ENCODE data around the gene NF1. TPM values are rescaled to one million over a fixed set of nuclear protein-coding genes. Genes with fewer than 3 reads are reported as not detected.

The NF1 gene
- total and polyA plus RNA-seq, 9 donors, result 13.8 to 30.4 (median 22.8) TPM

DNA sequence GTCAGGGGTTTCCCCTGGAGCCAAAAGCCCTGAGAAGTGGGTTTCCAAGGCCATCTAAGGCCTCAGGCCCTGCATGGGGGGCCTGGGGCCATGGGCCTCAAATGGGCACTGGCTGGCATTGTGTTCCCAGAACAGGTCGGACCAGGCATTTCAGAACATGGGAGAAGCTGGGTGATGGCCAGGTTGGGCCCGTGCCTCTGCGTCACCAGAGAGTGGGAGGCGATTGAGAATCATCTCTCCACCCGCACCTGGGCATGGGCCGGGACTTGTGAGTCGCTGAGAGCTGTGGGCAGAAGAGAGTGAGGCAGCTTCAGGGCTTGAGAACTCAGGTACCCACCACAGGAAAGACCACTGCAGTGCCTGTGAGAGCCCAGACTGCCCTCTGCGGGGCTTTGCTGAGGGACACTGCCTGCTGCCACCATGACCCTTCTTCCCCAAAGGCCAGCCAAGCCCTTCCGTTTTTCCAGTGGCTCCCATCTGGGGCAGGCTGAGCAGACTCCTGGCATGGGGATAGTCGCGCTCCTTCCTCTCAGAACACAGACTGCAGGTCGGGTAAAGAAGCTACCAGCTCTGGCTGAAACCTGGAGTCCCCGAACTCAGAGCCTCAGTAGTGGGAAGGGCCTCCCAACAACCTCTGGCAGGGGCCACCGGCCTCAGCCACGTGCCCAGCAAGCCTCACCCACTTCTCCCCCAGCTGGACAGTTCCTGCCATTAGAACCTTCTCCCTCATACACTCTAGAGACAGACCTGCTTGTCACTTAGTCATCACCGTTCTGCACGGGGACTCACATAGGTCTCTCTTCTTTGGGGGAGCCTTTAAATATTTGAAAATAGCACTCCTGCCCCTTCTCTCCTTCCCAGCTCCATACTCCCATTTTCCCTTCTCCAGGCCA, 298.3 kb downstream of the NF1 start:
- Histone ChIP-seq H3K27ac (ENCODE audit: low read length) (no peak overlapping the region), H3K27me3 (ENCODE audit: control insufficient read depth, insufficient read depth, low read length) (peaks cover 44% of the 10 kb centered on the region), H3K4me3 (ENCODE audit: low read length) (no peak overlapping the region), H3K36me3 (ENCODE audit: control insufficient read depth, insufficient read depth, low read length) (no peaks in the 10 kb centered on the region), H3K9me3 (replicated peaks; ENCODE audit: control insufficient read depth, low read depth, low read length) (no peaks in the 10 kb centered on the region), H3K4me1 (ENCODE audit: control insufficient read depth, insufficient read depth, low read length) (peaks cover 8% of the 10 kb centered on the region)
- no peak for DNase-seq
- WGBS (ENCODE audit: insufficient coverage), result 73% methylated on average over 17 of the region's 17 CpGs

DNA sequence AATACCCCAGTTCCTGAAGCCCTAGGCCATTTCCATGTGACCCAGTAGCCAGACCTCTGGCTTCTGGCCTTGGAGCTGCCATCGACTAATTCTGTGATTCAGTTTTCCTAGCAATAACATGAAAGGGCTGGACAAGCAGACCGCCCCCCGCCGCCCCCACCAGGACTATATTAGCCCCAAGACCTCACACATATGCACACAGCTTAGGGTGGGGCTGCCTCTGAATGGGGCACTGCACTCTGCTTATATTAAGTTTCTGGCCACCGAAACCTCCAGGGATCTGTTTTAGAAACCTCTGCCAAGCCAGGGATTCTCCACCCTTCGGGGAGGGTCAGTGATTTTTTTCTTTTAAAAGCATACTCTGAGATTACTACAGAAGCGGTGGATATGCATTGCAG, 299.0 kb downstream of the NF1 start:
- Histone ChIP-seq H3K36me3 (ENCODE audit: control insufficient read depth, insufficient read depth, low read length) (no peaks in the 10 kb centered on the region), H3K4me3 (ENCODE audit: low read length) (no peak overlapping the region), H3K9me3 (replicated peaks; ENCODE audit: control insufficient read depth, low read depth, low read length) (no peaks in the 10 kb centered on the region), H3K27me3 (ENCODE audit: control insufficient read depth, insufficient read depth, low read length) (peaks cover 45% of the 10 kb centered on the region), H3K27ac (ENCODE audit: low read length) (no peak overlapping the region), H3K4me1 (ENCODE audit: control insufficient read depth, insufficient read depth, low read length) (peaks cover 8% of the 10 kb centered on the region)
- no peak for DNase-seq
- WGBS (ENCODE audit: insufficient coverage), result 74% methylated on average over 4 of the region's 7 CpGs

DNA sequence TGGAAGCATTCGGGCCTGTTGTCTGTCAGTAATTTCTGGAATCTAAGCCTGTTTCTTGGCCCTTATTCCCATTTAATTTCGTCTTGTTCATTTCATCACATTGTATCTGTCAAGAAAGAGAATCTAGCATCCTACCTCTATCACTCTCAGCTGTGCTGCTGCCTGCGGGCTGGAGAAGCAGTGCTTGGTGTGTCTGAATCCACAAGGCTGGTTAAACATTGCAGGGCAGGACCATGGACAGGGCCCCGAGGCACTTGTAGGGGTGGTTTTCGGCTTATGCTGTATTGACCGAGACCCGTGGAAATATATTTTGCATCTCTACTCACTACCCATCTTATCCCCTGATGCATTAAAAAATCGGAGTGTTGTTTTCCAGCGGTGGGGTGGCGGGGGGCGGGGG, 299.8 kb downstream of the NF1 start:
- no peak overlapping the region for H3K4me3 ChIP-seq (ENCODE audit: low read length)
- H3K36me3 ChIP-seq (ENCODE audit: control insufficient read depth, insufficient read depth, low read length), result no peaks in the 10 kb centered on the region
- 56% methylated on average over 1 of the region's 11 CpGs for WGBS (ENCODE audit: insufficient coverage)
- H3K27ac ChIP-seq (ENCODE audit: low read length), result no peak overlapping the region
- H3K27me3 ChIP-seq (ENCODE audit: control insufficient read depth, insufficient read depth, low read length), result peaks cover 42% of the 10 kb centered on the region
- peaks cover 8% of the 10 kb centered on the region for H3K4me1 ChIP-seq (ENCODE audit: control insufficient read depth, insufficient read depth, low read length)
- peak; percentile 91 for DNase-seq
- H3K9me3 ChIP-seq (replicated peaks; ENCODE audit: control insufficient read depth, low read depth, low read length), result no peaks in the 10 kb centered on the region

DNA sequence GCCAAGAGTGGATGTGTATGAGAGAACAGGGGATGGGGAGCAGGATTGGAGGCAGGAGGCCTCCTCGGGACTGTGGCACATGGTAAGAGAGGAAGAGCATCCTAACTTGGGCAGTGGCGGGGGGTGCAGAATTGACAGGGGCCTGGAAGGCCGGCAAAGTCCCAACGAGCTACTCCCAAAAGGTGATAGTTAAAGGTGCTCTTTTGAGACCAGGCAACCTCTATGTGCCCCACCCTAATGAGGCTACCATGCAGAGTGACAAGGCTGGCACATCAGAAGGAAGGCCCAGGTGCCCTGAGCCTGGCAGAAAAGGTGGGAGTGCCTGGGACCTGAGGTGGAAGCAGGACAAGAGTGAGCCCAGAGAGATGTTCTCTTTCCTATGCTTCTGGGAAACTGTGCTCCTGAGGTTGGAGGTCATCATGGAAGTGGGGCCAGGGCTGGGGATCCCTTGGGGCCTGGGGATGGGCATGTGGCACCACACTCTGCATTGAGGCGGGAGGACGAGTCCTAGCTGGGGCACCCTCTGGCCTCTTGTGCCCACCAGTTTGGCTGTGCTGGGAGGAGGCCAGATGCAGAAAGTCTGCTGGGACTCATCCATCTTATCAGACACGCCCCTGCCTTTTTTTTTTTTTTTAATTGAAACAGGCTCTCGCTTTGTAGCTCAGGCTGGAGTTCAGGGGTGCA, 302.6 kb downstream of the NF1 start:
- H3K36me3 ChIP-seq (ENCODE audit: control insufficient read depth, insufficient read depth, low read length), result no peaks in the 10 kb centered on the region
- peaks cover 22% of the 10 kb centered on the region for H3K27me3 ChIP-seq (ENCODE audit: control insufficient read depth, insufficient read depth, low read length)
- WGBS (ENCODE audit: insufficient coverage), result 64% methylated on average over 3 of the region's 8 CpGs
- no peak overlapping the region for H3K27ac ChIP-seq (ENCODE audit: low read length)
- peaks cover under 1% of the 10 kb centered on the region for H3K4me1 ChIP-seq (ENCODE audit: control insufficient read depth, insufficient read depth, low read length)
- H3K4me3 ChIP-seq (ENCODE audit: low read length), result no peak overlapping the region
- no peak for DNase-seq
- no peaks in the 10 kb centered on the region for H3K9me3 ChIP-seq (replicated peaks; ENCODE audit: control insufficient read depth, low read depth, low read length)

DNA sequence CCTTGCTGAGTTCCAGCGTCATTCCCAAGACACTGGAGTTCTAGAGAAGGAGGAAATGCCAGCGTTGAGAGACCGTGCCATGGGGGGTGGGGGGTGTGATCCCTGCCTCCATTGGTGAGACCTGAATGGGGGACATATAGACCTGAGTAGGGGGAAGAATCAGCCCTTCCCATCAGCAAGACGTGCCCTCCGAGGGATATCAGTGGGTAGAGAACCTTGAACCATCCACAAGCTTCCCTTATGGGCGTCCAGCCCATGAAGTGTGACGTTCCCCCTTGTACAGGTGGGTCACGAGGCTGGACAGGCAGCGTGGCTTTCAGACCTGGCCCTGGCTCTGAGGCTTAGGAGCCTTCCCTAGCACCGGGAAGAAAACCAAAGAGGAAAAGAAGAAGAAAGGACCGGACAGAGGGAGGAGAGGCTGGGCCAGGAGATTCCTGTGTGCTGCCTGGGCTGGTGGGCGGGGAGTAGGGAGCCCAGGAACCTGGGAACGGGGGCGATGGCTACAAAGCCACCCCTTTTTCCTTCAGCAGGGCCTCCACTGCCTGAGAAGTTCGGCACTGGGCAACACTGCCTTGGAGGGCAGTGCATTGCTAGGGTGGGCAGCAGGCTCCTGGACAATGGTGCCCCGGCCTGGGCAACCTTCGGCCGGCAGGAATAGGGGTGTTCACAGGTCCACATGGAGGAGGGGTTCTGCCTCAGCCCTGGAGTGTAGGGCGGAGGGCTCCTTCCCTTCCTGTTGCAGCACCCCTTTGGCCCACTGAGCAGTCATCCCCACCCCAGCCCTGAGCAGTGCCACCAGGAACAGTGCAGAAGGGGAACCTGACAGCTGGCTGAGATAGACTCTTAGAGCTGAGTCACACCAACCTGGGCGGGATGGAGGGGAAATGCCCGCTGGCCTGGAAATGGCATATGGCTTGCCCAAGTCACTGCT, 303.9 kb downstream of the NF1 start:
- Histone ChIP-seq H3K9me3 (replicated peaks; ENCODE audit: control insufficient read depth, low read depth, low read length) (no peaks in the 10 kb centered on the region), H3K4me1 (ENCODE audit: control insufficient read depth, insufficient read depth, low read length) (no peaks in the 10 kb centered on the region), H3K27me3 (ENCODE audit: control insufficient read depth, insufficient read depth, low read length) (peaks cover 10% of the 10 kb centered on the region), H3K27ac (ENCODE audit: low read length) (no peak overlapping the region), H3K36me3 (ENCODE audit: control insufficient read depth, insufficient read depth, low read length) (no peaks in the 10 kb centered on the region), H3K4me3 (ENCODE audit: low read length) (no peak overlapping the region)
- WGBS (ENCODE audit: insufficient coverage), result 79% methylated on average over 11 of the region's 21 CpGs
- DNase-seq, result no peak

DNA sequence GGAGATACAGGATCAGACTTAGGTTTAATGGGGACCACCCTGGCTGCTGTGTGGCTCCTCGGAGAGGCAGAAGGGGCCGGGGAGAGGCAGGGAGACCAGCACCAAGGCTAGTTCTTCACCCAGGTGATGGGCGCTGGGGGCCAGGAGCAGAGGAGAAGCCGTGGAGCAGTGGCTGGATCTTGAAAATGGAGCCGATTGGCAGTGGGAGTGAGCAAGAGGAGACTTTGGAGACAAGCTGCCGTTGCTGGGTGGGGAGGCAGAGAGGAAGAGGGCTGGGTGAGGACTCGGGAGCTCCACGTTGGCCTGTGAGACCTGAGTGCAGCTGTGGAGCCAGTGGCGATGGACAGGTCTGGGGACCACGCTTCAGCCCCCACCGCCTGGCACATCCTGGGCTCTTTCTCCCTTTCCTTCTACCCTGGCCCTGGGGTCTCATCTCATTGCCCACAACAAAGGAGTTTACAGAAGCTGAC, 305.7 kb downstream of the NF1 start:
- no peak overlapping the region for H3K4me3 ChIP-seq (ENCODE audit: low read length)
- no peak overlapping the region for H3K27ac ChIP-seq (ENCODE audit: low read length)
- no peaks in the 10 kb centered on the region for H3K4me1 ChIP-seq (ENCODE audit: control insufficient read depth, insufficient read depth, low read length)
- H3K27me3 ChIP-seq (ENCODE audit: control insufficient read depth, insufficient read depth, low read length), result peaks cover 7% of the 10 kb centered on the region
- H3K9me3 ChIP-seq (replicated peaks; ENCODE audit: control insufficient read depth, low read depth, low read length), result no peaks in the 10 kb centered on the region
- DNase-seq, result no peak
- H3K36me3 ChIP-seq (ENCODE audit: control insufficient read depth, insufficient read depth, low read length), result no peaks in the 10 kb centered on the region
- WGBS (ENCODE audit: insufficient coverage), result 52% methylated on average over 11 of the region's 11 CpGs

DNA sequence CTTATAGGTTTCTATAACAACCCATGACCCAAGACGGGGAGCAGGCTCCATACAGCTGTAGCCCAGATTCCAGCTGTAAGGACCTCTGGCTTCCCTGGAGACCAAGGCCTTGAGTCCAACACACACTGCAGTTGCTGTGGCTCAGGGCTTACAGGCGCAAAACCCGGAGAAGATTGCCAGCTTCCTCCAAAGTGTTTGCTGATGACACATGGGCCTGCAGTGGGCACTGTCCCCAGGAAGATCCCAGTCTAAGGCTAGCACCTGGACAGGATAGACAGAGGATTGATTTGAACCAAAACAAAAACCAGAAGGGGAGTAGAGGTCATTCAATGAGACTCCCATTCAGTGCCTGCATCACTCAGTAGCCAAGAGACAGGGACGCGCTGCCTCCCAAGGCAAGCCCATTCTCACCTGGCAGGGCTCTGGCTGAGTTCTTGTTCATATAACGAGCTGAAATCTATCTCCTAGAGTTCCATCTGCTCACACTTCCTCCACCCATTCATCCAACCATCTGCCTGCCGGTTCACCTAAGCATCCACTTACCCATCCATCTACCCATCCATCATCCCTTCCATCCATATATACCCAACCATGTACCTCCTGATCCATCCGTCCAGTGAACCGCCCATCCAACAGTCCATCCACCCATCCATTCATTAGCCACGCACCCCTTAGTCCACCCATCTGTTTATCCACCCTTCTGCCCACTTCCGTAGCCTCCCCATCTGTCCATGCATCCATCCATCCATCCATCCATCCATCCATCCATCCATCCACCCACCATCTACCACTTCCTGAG, 306.9 kb downstream of the NF1 start:
- Histone ChIP-seq H3K36me3 (ENCODE audit: control insufficient read depth, insufficient read depth, low read length) (no peaks in the 10 kb centered on the region), H3K4me1 (ENCODE audit: control insufficient read depth, insufficient read depth, low read length) (no peaks in the 10 kb centered on the region), H3K9me3 (replicated peaks; ENCODE audit: control insufficient read depth, low read depth, low read length) (no peaks in the 10 kb centered on the region), H3K4me3 (ENCODE audit: low read length) (no peak overlapping the region), H3K27ac (ENCODE audit: low read length) (no peak overlapping the region), H3K27me3 (ENCODE audit: control insufficient read depth, insufficient read depth, low read length) (peaks cover 10% of the 10 kb centered on the region)
- 83% methylated on average over 9 of the region's 11 CpGs for WGBS (ENCODE audit: insufficient coverage)
- DNase-seq, result no peak

DNA sequence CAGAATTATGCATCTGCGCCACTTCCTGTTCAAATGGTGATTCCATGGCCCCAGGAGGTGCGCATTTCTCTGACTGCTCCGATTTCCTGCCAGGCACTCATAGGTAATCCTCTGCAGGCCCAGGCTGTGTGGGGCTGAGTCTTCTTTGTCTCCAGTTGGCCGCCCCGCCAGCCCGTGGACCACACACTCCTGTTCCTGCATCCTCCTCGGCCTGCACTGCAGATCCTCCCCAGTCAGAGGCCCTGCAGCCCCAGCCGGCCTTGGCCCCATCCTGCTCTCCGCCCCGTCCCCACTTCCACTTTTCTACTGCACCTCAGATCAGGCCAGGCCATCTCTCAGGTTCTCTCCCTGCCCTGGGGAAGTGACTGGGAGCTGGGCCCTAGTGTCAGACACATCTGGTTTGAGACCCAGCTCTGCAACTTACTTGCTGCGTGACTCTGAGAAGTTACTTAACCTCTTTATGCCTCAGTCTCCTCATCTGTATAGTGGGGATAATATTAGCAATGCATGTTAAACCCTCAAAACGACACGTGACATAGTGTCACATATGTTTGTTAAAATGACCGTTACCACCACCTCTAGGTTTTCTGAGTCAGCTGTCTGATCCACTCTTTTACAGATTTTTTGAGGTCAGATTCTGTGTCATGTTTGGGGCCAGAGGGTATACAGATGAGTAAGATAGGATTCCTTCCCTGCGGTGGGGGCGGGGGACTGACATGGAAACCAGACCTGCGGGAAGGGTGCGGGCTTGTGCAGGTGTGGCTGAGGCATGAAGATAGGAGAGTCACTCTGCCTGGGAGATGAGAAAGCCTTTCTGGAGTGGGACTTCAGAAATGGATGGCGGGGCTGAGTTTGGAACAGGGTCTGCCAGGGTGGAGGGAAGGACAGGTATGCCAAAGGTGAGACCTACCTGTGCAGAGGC, 309.5 kb downstream of the NF1 start:
- Histone ChIP-seq H3K9me3 (replicated peaks; ENCODE audit: control insufficient read depth, low read depth, low read length) (no peaks in the 10 kb centered on the region), H3K27ac (ENCODE audit: low read length) (no peak overlapping the region), H3K36me3 (ENCODE audit: control insufficient read depth, insufficient read depth, low read length) (no peaks in the 10 kb centered on the region), H3K27me3 (ENCODE audit: control insufficient read depth, insufficient read depth, low read length) (peaks cover 6% of the 10 kb centered on the region), H3K4me3 (ENCODE audit: low read length) (no peak overlapping the region), H3K4me1 (ENCODE audit: control insufficient read depth, insufficient read depth, low read length) (no peaks in the 10 kb centered on the region)
- WGBS (ENCODE audit: insufficient coverage), result 64% methylated on average over 13 of the region's 19 CpGs
- DNase-seq, result no peak
